BE2C (cell line): Measurements from ENCODE around the gene INO80.
"Not testable (repeated sequence)": the region's sequence is repeated elsewhere in the genome, so short reads cannot be mapped to it uniquely, and the experiment has no call there.

ENCODE experiments used
- DNase-seq: peaks from one replicate; pipeline ENCODE4 v3.0.0-alpha.2; 2020
- H3K27me3 ChIP-seq: fragments of 250-450 bp; sonication (Bioruptor Pico); 2 replicates; pipeline ENCODE4 v1.5.1; 2020; ENCODE audit warnings: mild to moderate bottlenecking
- H3K36me3 ChIP-seq: fragments of 250-450 bp; sonication (Bioruptor Pico); 2 replicates; pipeline ENCODE4 v1.5.1; 2020; ENCODE audit warnings: mild to moderate bottlenecking
- H3K4me1 ChIP-seq: fragments of 250-450 bp; sonication (Bioruptor Pico); 2 replicates; pipeline ENCODE4 v1.5.1; 2020
- H3K4me3 ChIP-seq: 2 replicates; pipeline ENCODE4 v1.5.1; 2011; ENCODE audit warnings: low read depth, low read length
- H3K9me3 ChIP-seq: fragments of 250-450 bp; sonication (Bioruptor Pico); 2 replicates; pipeline ENCODE4 v1.5.1; 2020
- TF ChIP-seq, protein P1 (sequence below): IDR thresholded peaks from 2 replicates; pipeline ENCODE4 v1.5.1; 2012; ENCODE audit warnings: mild to moderate bottlenecking, low read depth, low read length

INO80 gene

DNA sequence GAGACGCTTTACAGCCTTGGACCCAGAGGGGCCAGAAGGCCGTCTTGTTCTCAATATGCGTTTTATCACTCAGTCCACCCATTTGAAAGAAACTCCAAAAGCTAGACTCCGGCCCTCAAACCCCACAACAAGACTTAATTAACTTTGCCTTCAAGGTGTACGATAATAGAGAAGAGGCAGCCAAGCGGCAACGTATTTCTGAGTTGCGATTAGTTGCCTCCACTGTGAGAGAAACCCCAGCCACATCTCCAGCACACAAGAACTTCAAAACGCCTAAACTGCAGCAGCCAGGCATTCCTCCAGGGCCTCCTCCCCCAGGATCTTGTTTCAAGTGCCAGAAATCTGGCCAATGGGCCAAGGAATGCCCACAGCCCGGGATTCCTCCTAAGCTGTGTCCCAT is 17.4 kb upstream of the INO80 start:
- no peaks in the 10 kb centered on the region for H3K4me1 ChIP-seq
- no peak overlapping the region for H3K4me3 ChIP-seq
- no peak for DNase-seq
- H3K27me3 ChIP-seq, result no peaks in the 10 kb centered on the region
- TF ChIP-seq, protein P1, sequence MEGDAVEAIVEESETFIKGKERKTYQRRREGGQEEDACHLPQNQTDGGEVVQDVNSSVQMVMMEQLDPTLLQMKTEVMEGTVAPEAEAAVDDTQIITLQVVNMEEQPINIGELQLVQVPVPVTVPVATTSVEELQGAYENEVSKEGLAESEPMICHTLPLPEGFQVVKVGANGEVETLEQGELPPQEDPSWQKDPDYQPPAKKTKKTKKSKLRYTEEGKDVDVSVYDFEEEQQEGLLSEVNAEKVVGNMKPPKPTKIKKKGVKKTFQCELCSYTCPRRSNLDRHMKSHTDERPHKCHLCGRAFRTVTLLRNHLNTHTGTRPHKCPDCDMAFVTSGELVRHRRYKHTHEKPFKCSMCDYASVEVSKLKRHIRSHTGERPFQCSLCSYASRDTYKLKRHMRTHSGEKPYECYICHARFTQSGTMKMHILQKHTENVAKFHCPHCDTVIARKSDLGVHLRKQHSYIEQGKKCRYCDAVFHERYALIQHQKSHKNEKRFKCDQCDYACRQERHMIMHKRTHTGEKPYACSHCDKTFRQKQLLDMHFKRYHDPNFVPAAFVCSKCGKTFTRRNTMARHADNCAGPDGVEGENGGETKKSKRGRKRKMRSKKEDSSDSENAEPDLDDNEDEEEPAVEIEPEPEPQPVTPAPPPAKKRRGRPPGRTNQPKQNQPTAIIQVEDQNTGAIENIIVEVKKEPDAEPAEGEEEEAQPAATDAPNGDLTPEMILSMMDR, result no peak
- no peaks in the 10 kb centered on the region for H3K36me3 ChIP-seq
- no peaks in the 10 kb centered on the region for H3K9me3 ChIP-seq

- DNase-seq, H3K4me3 ChIP-seq, H3K27me3 ChIP-seq, H3K4me1 ChIP-seq, H3K36me3 ChIP-seq, H3K9me3 ChIP-seq: not testable (repeated sequence)
Observed at GRCh38 chr15:41132094-41132493, 16.0 kb upstream of the INO80 start.

DNA sequence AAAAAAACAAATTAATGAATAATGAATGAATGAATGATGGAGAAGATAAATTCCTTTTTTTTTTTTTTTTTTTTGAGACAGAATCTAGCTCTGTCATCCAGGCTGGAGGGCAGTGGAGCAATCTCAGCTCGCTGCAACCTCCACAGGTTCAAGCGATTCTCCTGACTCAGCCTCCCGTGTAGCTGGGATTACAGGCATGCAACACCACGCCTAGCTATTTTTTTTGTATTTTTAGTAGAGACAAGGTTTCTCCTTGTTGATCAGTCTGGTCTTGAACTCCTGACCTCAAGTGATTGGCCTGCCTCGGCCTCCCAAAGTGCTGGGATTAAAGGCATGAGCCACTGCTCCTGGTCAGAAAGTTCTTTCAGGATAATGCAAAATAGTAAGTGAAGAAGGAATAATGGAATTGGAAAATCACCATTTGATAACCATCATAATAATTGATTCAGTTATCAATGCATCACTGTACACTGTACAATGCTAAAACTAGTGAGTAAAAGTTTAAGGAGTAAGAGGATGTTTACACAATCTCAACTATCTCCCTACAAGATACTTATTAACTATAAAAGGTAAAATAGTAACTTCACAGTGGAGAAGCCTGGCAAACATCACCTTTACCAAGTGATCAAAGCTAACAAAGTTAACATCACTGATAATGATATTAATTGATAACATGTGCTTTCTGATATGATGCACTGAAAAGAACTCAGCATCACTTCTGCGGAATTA is 12.3 kb upstream of the INO80 start:
- no peaks in the 10 kb centered on the region for H3K36me3 ChIP-seq
- H3K9me3 ChIP-seq, result no peaks in the 10 kb centered on the region
- TF ChIP-seq, protein P1, result no peak
- H3K27me3 ChIP-seq, result no peaks in the 10 kb centered on the region
- DNase-seq, result no peak
- H3K4me3 ChIP-seq, result no peak overlapping the region
- no peaks in the 10 kb centered on the region for H3K4me1 ChIP-seq

- H3K9me3 ChIP-seq, result no peaks in the 10 kb centered on the region
- no peak for DNase-seq
- no peak overlapping the region for H3K4me3 ChIP-seq
- no peaks in the 10 kb centered on the region for H3K4me1 ChIP-seq
- no peaks in the 10 kb centered on the region for H3K27me3 ChIP-seq
- H3K36me3 ChIP-seq, result no peaks in the 10 kb centered on the region
- TF ChIP-seq, protein P1, result no peak
Observed at GRCh38 chr15:41125931-41126642, 10.0 kb upstream of the INO80 start.

GRCh38 chr15:41125063-41125669 is 9.1 kb upstream of the INO80 start:
- Histone ChIP-seq H3K27me3 (no peaks in the 10 kb centered on the region), H3K9me3 (no peaks in the 10 kb centered on the region), H3K4me3 (no peak overlapping the region), H3K4me1 (no peaks in the 10 kb centered on the region), H3K36me3 (no peaks in the 10 kb centered on the region)
- DNase-seq, result no peak
- TF ChIP-seq, protein P1, result no peak

DNA sequence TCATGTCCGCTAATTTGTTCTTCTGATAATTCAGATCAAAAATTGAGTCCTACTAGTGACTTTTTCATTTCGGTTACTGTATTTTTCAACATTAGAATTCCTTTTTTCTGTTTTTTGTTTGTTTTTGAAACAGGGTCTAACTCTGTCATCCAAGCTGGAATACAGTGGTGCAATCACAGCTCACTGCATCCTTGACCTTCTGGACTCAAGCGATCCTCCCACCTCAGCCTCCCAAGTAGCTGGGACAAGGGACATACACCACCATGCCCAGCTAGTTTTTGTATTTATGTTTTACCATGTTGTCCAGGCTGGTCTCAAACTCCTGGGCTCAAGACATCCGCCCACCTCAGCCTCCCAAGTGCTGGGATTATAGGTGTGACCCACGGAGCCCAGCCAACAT is 8.0 kb upstream of the INO80 start:
- H3K36me3 ChIP-seq, result no peaks in the 10 kb centered on the region
- no peaks in the 10 kb centered on the region for H3K9me3 ChIP-seq
- no peaks in the 10 kb centered on the region for H3K4me1 ChIP-seq
- no peak overlapping the region for H3K4me3 ChIP-seq
- TF ChIP-seq, protein P1, result no peak
- DNase-seq, result no peak
- no peaks in the 10 kb centered on the region for H3K27me3 ChIP-seq
